NCI-H345 (cell line): ENCODE measurements around the gene TTC7B.
A peak's percentile ranks its signal among the peaks of the same experiment; 100 is the strongest.
"Not testable (repeated sequence)": the region's sequence is repeated elsewhere in the genome, so short reads cannot be mapped to it uniquely, and the experiment has no call there.

ENCODE experiments used
- DNase-seq: peaks from one replicate; lab custom pipeline; 2025; lab: John Stamatoyannopoulos, UW

Gene TTC7B

GRCh38 chr14:90545382-90545781 is 270.8 kb downstream of the TTC7B start:
- DNase-seq, result no peak

- no peak for DNase-seq
These were observed 271.3 kb downstream of the TTC7B start for GRCh38 chr14:90544971-90545370.

GRCh38 chr14:90544566-90544965 is 271.7 kb downstream of the TTC7B start:
- DNase-seq, result peak; percentile 84

GRCh38 chr14:90543876-90544275 is 272.4 kb downstream of the TTC7B start:
- no peak for DNase-seq

- no peak for DNase-seq
These were observed 275.1 kb downstream of the TTC7B start for GRCh38 chr14:90541076-90541634.

- DNase-seq, result no peak
These were observed 275.8 kb downstream of the TTC7B start for GRCh38 chr14:90540437-90540836.

- DNase-seq, result no peak
These were observed 276.2 kb downstream of the TTC7B start for GRCh38 chr14:90539996-90540395.

GRCh38 chr14:90539496-90539775 is 276.8 kb downstream of the TTC7B start:
- DNase-seq, result no peak

GRCh38 chr14:90538716-90539495 is 277.3 kb downstream of the TTC7B start:
- DNase-seq, result no peak

- no peak for DNase-seq
These were observed 278.1 kb downstream of the TTC7B start for GRCh38 chr14:90538095-90538494.

GRCh38 chr14:90536511-90537191 is 279.6 kb downstream of the TTC7B start:
- no peak for DNase-seq

- DNase-seq, result no peak
These were observed 280.1 kb downstream of the TTC7B start for GRCh38 chr14:90536092-90536491.

- DNase-seq, result no peak
These were observed 280.6 kb downstream of the TTC7B start for GRCh38 chr14:90535556-90536090.

- DNase-seq, result no peak
These were observed 281.2 kb downstream of the TTC7B start for GRCh38 chr14:90534838-90535555.

GRCh38 chr14:90534091-90534837 is 282.0 kb downstream of the TTC7B start:
- DNase-seq, result no peak

- no peak for DNase-seq
These were observed 282.6 kb downstream of the TTC7B start for GRCh38 chr14:90533591-90534021.

GRCh38 chr14:90532826-90533525 is 283.3 kb downstream of the TTC7B start:
- DNase-seq, result no peak

- no peak for DNase-seq
These were observed 284.7 kb downstream of the TTC7B start for GRCh38 chr14:90531497-90531896.

- DNase-seq, result no peak
These were observed 285.7 kb downstream of the TTC7B start for GRCh38 chr14:90530523-90530922.

- no peak for DNase-seq
These were observed 288.3 kb downstream of the TTC7B start for GRCh38 chr14:90527978-90528377.

- DNase-seq, result not testable (repeated sequence)
These were observed 289.7 kb downstream of the TTC7B start for GRCh38 chr14:90526536-90526935.
